Measurements from ENCODE around the gene SP3.

The SP3 gene

GRCh38 chr2:173969886-173970285, 4.7 kb upstream of the SP3 start:
- DNase-seq (ENCODE audit: low read depth in 3 of 3, low spot score in 1 of 3), result no peak

- DNase-seq (ENCODE audit: low read depth in 3 of 3, low spot score in 1 of 3), result no peak
Observed at GRCh38 chr2:173968551-173968950, 3.4 kb upstream of the SP3 start.

- DNase-seq (ENCODE audit: low read depth in 3 of 3, low spot score in 1 of 3), result no peak
Observed at GRCh38 chr2:173966274-173967098, 1.3 kb upstream of the SP3 start.

GRCh38 chr2:173964565-173965371, 405 bp downstream of the SP3 start:
- DNase-seq (ENCODE audit: low read depth in 3 of 3, low spot score in 1 of 3), result peak; percentile 72 to 76 (median 75)

GRCh38 chr2:173963817-173964564, 1.2 kb downstream of the SP3 start:
- DNase-seq (ENCODE audit: low read depth in 3 of 3, low spot score in 1 of 3), result peak; percentile 84 to 90 (median 85)

GRCh38 chr2:173963323-173963816, 1.8 kb downstream of the SP3 start:
- peak in 1 of 3 donors; percentile 9 for DNase-seq (ENCODE audit: low read depth in 3 of 3, low spot score in 1 of 3)

GRCh38 chr2:173962583-173963110, 2.5 kb downstream of the SP3 start:
- DNase-seq (ENCODE audit: low read depth in 3 of 3, low spot score in 1 of 3), result no peak

GRCh38 chr2:173962031-173962430, 3.1 kb downstream of the SP3 start:
- DNase-seq (ENCODE audit: low read depth in 3 of 3, low spot score in 1 of 3), result no peak

GRCh38 chr2:173961346-173961705, 3.8 kb downstream of the SP3 start:
- no peak for DNase-seq (ENCODE audit: low read depth in 3 of 3, low spot score in 1 of 3)

- DNase-seq (ENCODE audit: low read depth in 3 of 3, low spot score in 1 of 3), result no peak
Observed at GRCh38 chr2:173959909-173960308, 5.3 kb downstream of the SP3 start.

- no peak for DNase-seq (ENCODE audit: low read depth in 3 of 3, low spot score in 1 of 3)
Observed at GRCh38 chr2:173959358-173959884, 5.8 kb downstream of the SP3 start.

GRCh38 chr2:173958198-173958846, 6.9 kb downstream of the SP3 start:
- DNase-seq (ENCODE audit: low read depth in 3 of 3, low spot score in 1 of 3), result no peak

- DNase-seq (ENCODE audit: low read depth in 3 of 3, low spot score in 1 of 3), result no peak
Observed at GRCh38 chr2:173957517-173957916, 7.7 kb downstream of the SP3 start.

- DNase-seq (ENCODE audit: low read depth in 3 of 3, low spot score in 1 of 3), result no peak
Observed at GRCh38 chr2:173956454-173956853, 8.7 kb downstream of the SP3 start.

- DNase-seq (ENCODE audit: low read depth in 3 of 3, low spot score in 1 of 3), result no peak
Observed at GRCh38 chr2:173955867-173956266, 9.3 kb downstream of the SP3 start.

- DNase-seq (ENCODE audit: low read depth in 3 of 3, low spot score in 1 of 3), result no peak
Observed at GRCh38 chr2:173955004-173955403, 10.2 kb downstream of the SP3 start.

GRCh38 chr2:173953047-173953424, 12.1 kb downstream of the SP3 start:
- DNase-seq (ENCODE audit: low read depth in 3 of 3, low spot score in 1 of 3), result no peak

GRCh38 chr2:173952267-173953046, 12.7 kb downstream of the SP3 start:
- DNase-seq (ENCODE audit: low read depth in 3 of 3, low spot score in 1 of 3), result no peak

- DNase-seq (ENCODE audit: low read depth in 3 of 3, low spot score in 1 of 3), result no peak
Observed at GRCh38 chr2:173948842-173949241, 16.3 kb downstream of the SP3 start.

GRCh38 chr2:173948198-173948597, 17.0 kb downstream of the SP3 start:
- DNase-seq (ENCODE audit: low read depth in 3 of 3, low spot score in 1 of 3), result no peak
